GDM1 (cell line): ENCODE measurements around the gene EIF4ENIF1.
"Not testable (repeated sequence)": the region's sequence is repeated elsewhere in the genome, so short reads cannot be mapped to it uniquely, and the experiment has no call there.

Experiments used
- DNase-seq: peaks from one replicate; lab custom pipeline; 2025; lab: John Stamatoyannopoulos, UW

Gene EIF4ENIF1

GRCh38 chr22:31489632-31490495, at the start of gene EIF4ENIF1:
Gene EIF4ENIF1 (minus strand): TSS chr22:31489842. CDS start chr22:31488718, 1,124 bp downstream.
- peak; percentile 86 for DNase-seq

- DNase-seq = no peak
Measured at GRCh38 chr22:31538815-31539214, 49.2 kb upstream of the EIF4ENIF1 start.

- DNase-seq = no peak
Measured at GRCh38 chr22:31537019-31537535, 47.4 kb upstream of the EIF4ENIF1 start.

- no peak for DNase-seq
Measured at GRCh38 chr22:31533374-31533773, 43.7 kb upstream of the EIF4ENIF1 start.

GRCh38 chr22:31532060-31532459, 42.4 kb upstream of the EIF4ENIF1 start:
- no peak for DNase-seq

GRCh38 chr22:31530823-31531195, 41.2 kb upstream of the EIF4ENIF1 start:
- DNase-seq = no peak

GRCh38 chr22:31526270-31526669, 36.6 kb upstream of the EIF4ENIF1 start:
- DNase-seq = no peak

- DNase-seq = not testable (repeated sequence)
Measured at GRCh38 chr22:31524132-31524531, 34.5 kb upstream of the EIF4ENIF1 start.

GRCh38 chr22:31520051-31520450, 30.4 kb upstream of the EIF4ENIF1 start:
- DNase-seq = no peak

- no peak for DNase-seq
Measured at GRCh38 chr22:31509061-31509762, 19.6 kb upstream of the EIF4ENIF1 start.

- no peak for DNase-seq
Measured at GRCh38 chr22:31508536-31508935, 18.9 kb upstream of the EIF4ENIF1 start.

- DNase-seq = not testable (repeated sequence)
Measured at GRCh38 chr22:31507517-31507916, 17.9 kb upstream of the EIF4ENIF1 start.

GRCh38 chr22:31504282-31504681, 14.6 kb upstream of the EIF4ENIF1 start:
- no peak for DNase-seq

GRCh38 chr22:31503211-31503964, 13.7 kb upstream of the EIF4ENIF1 start:
- no peak for DNase-seq

- DNase-seq = no peak
Measured at GRCh38 chr22:31501738-31502137, 12.1 kb upstream of the EIF4ENIF1 start.

- DNase-seq = no peak
Measured at GRCh38 chr22:31497148-31497938, 7.7 kb upstream of the EIF4ENIF1 start.

GRCh38 chr22:31496735-31497146, 7.1 kb upstream of the EIF4ENIF1 start:
- no peak for DNase-seq

GRCh38 chr22:31496007-31496734, 6.5 kb upstream of the EIF4ENIF1 start, which contains the start of gene SFI1:
Gene SFI1 (plus strand): TSS chr22:31496536. CDS start chr22:31508285, 11,749 bp downstream.
- DNase-seq = peak; percentile 92

- DNase-seq = no peak
Measured at GRCh38 chr22:31495343-31495742, 5.7 kb upstream of the EIF4ENIF1 start.

- DNase-seq = not testable (repeated sequence)
Measured at GRCh38 chr22:31493355-31493754, 3.7 kb upstream of the EIF4ENIF1 start.

- DNase-seq = no peak
Measured at GRCh38 chr22:31492151-31492550, 2.5 kb upstream of the EIF4ENIF1 start.
